ENCODE measurements around the gene CAMKK2.
"Not testable (repeated sequence)": the region's sequence is repeated elsewhere in the genome, so short reads cannot be mapped to it uniquely, and the experiment has no call there.

CAMKK2 gene

GRCh38 chr12:121326996-121327674 is 30.6 kb upstream of the CAMKK2 start:
- Histone ChIP-seq H3K36me3 (ENCODE audit: control insufficient read depth, insufficient read depth, low read length) (peaks cover 26% of the 10 kb centered on the region), H3K27me3 (replicated peaks; ENCODE audit: control insufficient read depth, insufficient read depth, low read length) (no peaks in the 10 kb centered on the region), H3K4me3 (replicated peaks; ENCODE audit: low read depth, low read length) (no peak overlapping the region)
- DNase-seq (ENCODE audit: extremely low read depth, insufficient read length), result no peak
- TF ChIP-seq CTCF (IDR thresholded peaks at IDR 0.05; ENCODE audit: insufficient read depth, low read length, poor library complexity, severe bottlenecking), result no peak

- Histone ChIP-seq H3K36me3 (ENCODE audit: control insufficient read depth, insufficient read depth, low read length) (peaks cover 20% of the 10 kb centered on the region), H3K4me3 (replicated peaks; ENCODE audit: low read depth, low read length) (no peak overlapping the region)
- no peak for DNase-seq (ENCODE audit: extremely low read depth, insufficient read length)
Measured at GRCh38 chr12:121325922-121326396, 29.4 kb upstream of the CAMKK2 start.

GRCh38 chr12:121323908-121324307 is 27.4 kb upstream of the CAMKK2 start:
- Histone ChIP-seq H3K4me3 (replicated peaks; ENCODE audit: low read depth, low read length) (no peak overlapping the region), H3K27me3 (replicated peaks; ENCODE audit: control insufficient read depth, insufficient read depth, low read length) (no peaks in the 10 kb centered on the region), H3K36me3 (ENCODE audit: control insufficient read depth, insufficient read depth, low read length) (peaks cover 20% of the 10 kb centered on the region)
- TF ChIP-seq CTCF (IDR thresholded peaks at IDR 0.05; ENCODE audit: insufficient read depth, low read length, poor library complexity, severe bottlenecking), result no peak
- DNase-seq (ENCODE audit: extremely low read depth, insufficient read length), result no peak

More at GRCh38 chr12:121325922-121326396, 29.4 kb upstream of the CAMKK2 start:
- no peak for TF ChIP-seq CTCF (IDR thresholded peaks at IDR 0.05; ENCODE audit: insufficient read depth, low read length, poor library complexity, severe bottlenecking)
- no peaks in the 10 kb centered on the region for H3K27me3 ChIP-seq (replicated peaks; ENCODE audit: control insufficient read depth, insufficient read depth, low read length)

GRCh38 chr12:121318121-121318520 is 21.6 kb upstream of the CAMKK2 start:
- peaks cover 8% of the 10 kb centered on the region for H3K36me3 ChIP-seq (ENCODE audit: control insufficient read depth, insufficient read depth, low read length)
- no peak overlapping the region for H3K4me3 ChIP-seq (replicated peaks; ENCODE audit: low read depth, low read length)
- H3K27me3 ChIP-seq (replicated peaks; ENCODE audit: control insufficient read depth, insufficient read depth, low read length), result no peaks in the 10 kb centered on the region
- TF ChIP-seq CTCF (IDR thresholded peaks at IDR 0.05; ENCODE audit: insufficient read depth, low read length, poor library complexity, severe bottlenecking), result no peak
- no peak for DNase-seq (ENCODE audit: extremely low read depth, insufficient read length)

- Histone ChIP-seq H3K27me3 (replicated peaks; ENCODE audit: control insufficient read depth, insufficient read depth, low read length) (no peaks in the 10 kb centered on the region), H3K36me3 (ENCODE audit: control insufficient read depth, insufficient read depth, low read length) (peaks cover 10% of the 10 kb centered on the region), H3K4me3 (replicated peaks; ENCODE audit: low read depth, low read length) (no peak overlapping the region)
- no peak for TF ChIP-seq CTCF (IDR thresholded peaks at IDR 0.05; ENCODE audit: insufficient read depth, low read length, poor library complexity, severe bottlenecking)
- DNase-seq (ENCODE audit: extremely low read depth, insufficient read length), result no peak
Measured at GRCh38 chr12:121314431-121314830, 17.9 kb upstream of the CAMKK2 start.

- not testable (repeated sequence) for DNase-seq (ENCODE audit: extremely low read depth, insufficient read length); H3K27me3 ChIP-seq (replicated peaks; ENCODE audit: control insufficient read depth, insufficient read depth, low read length); H3K36me3 ChIP-seq (ENCODE audit: control insufficient read depth, insufficient read depth, low read length); H3K4me3 ChIP-seq (replicated peaks; ENCODE audit: low read depth, low read length)
Measured at GRCh38 chr12:121310231-121310630, 13.7 kb upstream of the CAMKK2 start.

- not testable (repeated sequence) for DNase-seq (ENCODE audit: extremely low read depth, insufficient read length); H3K27me3 ChIP-seq (replicated peaks; ENCODE audit: control insufficient read depth, insufficient read depth, low read length); H3K4me3 ChIP-seq (replicated peaks; ENCODE audit: low read depth, low read length); H3K36me3 ChIP-seq (ENCODE audit: control insufficient read depth, insufficient read depth, low read length)
Measured at GRCh38 chr12:121307397-121307796, 10.9 kb upstream of the CAMKK2 start.
